Heart left ventricle (tissue), 16 donors: ENCODE measurements around the gene TYR. TPM values are rescaled to one million over a fixed set of nuclear protein-coding genes. Genes with fewer than 3 reads are reported as not detected.

Source experiments
- ATAC-seq, 4 donors: fragments of 200-7000 bp; cut with Tn5 transposase; one replicate each; pipeline ENCODE4 v1.9.1; 2020 to 2022; ENCODE audit warnings: moderate library complexity in 4 of 4, mild to moderate bottlenecking in 3 of 4, moderate number of reproducible peaks in 1 of 4
- DNase-seq, 5 donors: peaks; one replicate each; pipeline ENCODE4 v3.0.0-alpha.2; 2020
- H3K27ac ChIP-seq, 12 donors: fragments of 200-600 bp; sonication (generic) in 4 of 12; one replicate each; pipeline versions ENCODE4 v1.5.0 to v1.8.0; 2016 to 2022; ENCODE audit warnings: mild to moderate bottlenecking in 2 of 12
- H3K27me3 ChIP-seq, 9 donors: fragments of 200-600 bp; sonication (generic) in 2 of 9; one replicate each; pipeline versions ENCODE4 v1.5.1 to v1.8.0; 2016 to 2022; ENCODE audit warnings: mild to moderate bottlenecking in 3 of 9
- H3K36me3 ChIP-seq, 9 donors: fragments of 200-600 bp; sonication (generic) in 2 of 9; one replicate each; pipeline versions ENCODE4 v1.5.0 to v1.8.0; 2018 to 2022; ENCODE audit warnings: mild to moderate bottlenecking in 2 of 9
- H3K4me1 ChIP-seq, 12 donors: fragments of 200-600 bp; sonication (generic) in 4 of 12; one replicate each; pipeline versions ENCODE4 v1.5.0 to v1.8.0; 2016 to 2022; ENCODE audit warnings: mild to moderate bottlenecking in 3 of 12
- H3K4me3 ChIP-seq, 12 donors: fragments of 200-600 bp; sonication (generic) in 4 of 12; one replicate each; pipeline versions ENCODE4 v1.5.0 to v1.8.0; 2017 to 2022; ENCODE audit warnings: mild to moderate bottlenecking in 9 of 12, moderate library complexity in 4 of 12
- H3K9me3 ChIP-seq, 12 donors: fragments of 200-600 bp; sonication (generic) in 4 of 12; one replicate each; pipeline versions ENCODE4 v1.5.0 to v1.8.0; 2016 to 2022; ENCODE audit warnings: mild to moderate bottlenecking in 1 of 12
- POLR2A ChIP-seq, 2 donors: fragments of 450-650 bp; IDR thresholded peaks; one replicate each; pipeline ENCODE4 v1.6.1; 2017; ENCODE audit warnings: antibody characterized with exemption in 2 of 2, mild to moderate bottlenecking in 2 of 2, moderate library complexity in 2 of 2
- WGBS, 4 donors: extraction: QIAGEN DNeasy Blood & Tissue Kit in 2 of 4; methylation state at CpG; one replicate each; pipeline versions ENCODE4 v1.1.5 to v1.1.7; 2013 to 2018; 5-methylcytosine and 5-hydroxymethylcytosine counted together
- intact Hi-C, 10 donors: fragments of 100-400 bp; cut with DNase I; formaldehyde crosslinking; loops; one replicate each; pipeline versions ENCODE4 v1.11.1 to v1.14.2; 2022
- polyA plus RNA-seq, 2 donors: library from polyadenylated mRNA; stranded (reverse); fragments of 200-250 nt; gene quantifications; one replicate each; pipeline ENCODE4 v1.2.3, GENCODE V29; 2013
- total RNA-seq, 9 donors: library from RNA; depleted of rRNA in 2 of 9; stranded (reverse); fragments of >200 nt in 2 of 9; fragmentation: NEBNext Ultra II Directional in 3 of 9; extraction: Animal tissue kit (Norgen Biotek cat#: 25700) in 3 of 9; gene quantifications; one replicate each; pipeline versions ENCODE4 v1.1.0 to v1.2.4, GENCODE V29; 2016 to 2023
- TF ChIP-seq, protein P1 (sequence below), 12 donors: fragments of 200-600 bp; sonication (generic) in 4 of 12; IDR thresholded peaks; one replicate each; pipeline versions ENCODE4 v1.5.0 to v1.8.0; 2018 to 2022; ENCODE audit warnings: antibody characterized with exemption in 12 of 12, mild to moderate bottlenecking in 5 of 12
- donor health status: ischemic (EF 13 %, LVEDD 7.1; RV severe dilation, severe dysfunction).
- donor health status: healthy with polysubstance abuse.
- donor health status: DM: no; HTN: yes; CAD: no.
- donor health status: DM: no; HTN: no; CAD: no.
- donor health status: ischemic (EF 25% LVEDD 6.9; RV normal size, moderate dysfunction).
- donor health status: ischemic (EF 25% LVEDD 5.7; RV mildly dilated, moderate dysfunction).
- donor health status: healthy.
- donor health status: DM: yes; HTN: yes; CAD: no.
- donor health status: ischemic (EF 35%, LVEDD 5.7; RV mildly dilated, moderate dysfunction).
- donor health status: nonischemic (EF 11% LVEDD 7.7; RV severe dilation, severe dysfunction).
- donor health status: DM: yes; HTN: yes; CAD: no.
- donor health status: PGD.
- donor health status: ischemic (EF 29% LVEDD 5.4; RV normal size, mild dysfunction).
- donor health status: nonischemic (EF 23%, LVEDD 6.1; RV moderate dilation, normal function).

Gene TYR
- total and polyA plus RNA-seq, 11 donors = not detected

DNA sequence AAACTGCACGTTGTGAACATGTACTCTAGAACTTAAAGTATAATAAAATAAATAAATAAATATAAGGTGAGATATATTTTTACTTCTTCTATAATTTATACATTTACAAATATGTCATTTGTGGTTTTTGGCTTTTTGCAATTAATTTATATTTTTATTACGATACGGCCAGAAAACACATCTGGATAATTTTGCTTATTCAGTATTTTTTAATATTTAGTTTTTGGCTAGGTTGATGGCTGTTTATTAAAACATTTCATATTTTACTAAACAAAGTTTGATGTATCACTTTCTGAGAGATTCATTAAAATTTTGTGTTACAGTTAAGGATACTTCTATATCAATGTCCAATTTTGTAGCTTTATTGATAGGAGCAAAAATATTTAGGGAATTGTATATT lies 15.7 kb upstream of the TYR start:
- no peak for TF ChIP-seq POLR2A (IDR thresholded peaks at IDR 0.05)
- TF ChIP-seq, protein P1, sequence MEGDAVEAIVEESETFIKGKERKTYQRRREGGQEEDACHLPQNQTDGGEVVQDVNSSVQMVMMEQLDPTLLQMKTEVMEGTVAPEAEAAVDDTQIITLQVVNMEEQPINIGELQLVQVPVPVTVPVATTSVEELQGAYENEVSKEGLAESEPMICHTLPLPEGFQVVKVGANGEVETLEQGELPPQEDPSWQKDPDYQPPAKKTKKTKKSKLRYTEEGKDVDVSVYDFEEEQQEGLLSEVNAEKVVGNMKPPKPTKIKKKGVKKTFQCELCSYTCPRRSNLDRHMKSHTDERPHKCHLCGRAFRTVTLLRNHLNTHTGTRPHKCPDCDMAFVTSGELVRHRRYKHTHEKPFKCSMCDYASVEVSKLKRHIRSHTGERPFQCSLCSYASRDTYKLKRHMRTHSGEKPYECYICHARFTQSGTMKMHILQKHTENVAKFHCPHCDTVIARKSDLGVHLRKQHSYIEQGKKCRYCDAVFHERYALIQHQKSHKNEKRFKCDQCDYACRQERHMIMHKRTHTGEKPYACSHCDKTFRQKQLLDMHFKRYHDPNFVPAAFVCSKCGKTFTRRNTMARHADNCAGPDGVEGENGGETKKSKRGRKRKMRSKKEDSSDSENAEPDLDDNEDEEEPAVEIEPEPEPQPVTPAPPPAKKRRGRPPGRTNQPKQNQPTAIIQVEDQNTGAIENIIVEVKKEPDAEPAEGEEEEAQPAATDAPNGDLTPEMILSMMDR (IDR thresholded peaks at IDR 0.05) = no peak
- no peak overlapping the region for H3K27ac ChIP-seq
- no peak overlapping the region for H3K4me3 ChIP-seq
- 90 to 94% (median 92%) methylated on average over 3 of the region's 3 CpGs for WGBS, 4 donors
- DNase-seq = no peak
- no peaks in the 10 kb centered on the region for H3K4me1 ChIP-seq
- intact Hi-C loops = no loop called here
- H3K27me3 ChIP-seq = no peaks in the 10 kb centered on the region
- no peaks in the 10 kb centered on the region for H3K9me3 ChIP-seq
- ATAC-seq = no peak
- no peaks in the 10 kb centered on the region for H3K36me3 ChIP-seq

DNA sequence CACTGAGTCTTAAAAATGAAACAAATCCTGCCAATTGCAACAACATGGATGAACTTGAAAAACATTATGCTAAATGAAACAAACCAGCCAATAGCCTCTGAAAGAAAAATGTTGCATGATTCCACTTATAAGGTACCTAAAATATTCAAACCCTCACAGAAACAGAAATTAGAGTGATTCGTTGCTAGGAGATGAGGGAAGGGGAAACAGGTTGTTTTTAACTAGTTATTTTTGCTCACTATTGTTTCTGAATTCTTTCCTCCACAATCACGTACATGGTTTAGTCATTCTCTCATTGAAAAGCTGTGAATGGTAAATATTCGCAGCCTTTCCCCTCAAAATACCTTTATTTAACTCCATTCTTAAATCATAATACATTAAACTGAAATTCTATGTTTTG lies 14.0 kb upstream of the TYR start:
- Histone ChIP-seq H3K4me1 (no peaks in the 10 kb centered on the region), H3K4me3 (no peak overlapping the region), H3K27me3 (no peaks in the 10 kb centered on the region), H3K27ac (no peak overlapping the region), H3K9me3 (no peaks in the 10 kb centered on the region), H3K36me3 (no peaks in the 10 kb centered on the region)
- ATAC-seq (no peak), DNase-seq (no peak)
- intact Hi-C loops = no loop called here
- 60 to 73% (median 68%) methylated on average over 3 of the region's 3 CpGs for WGBS, 4 donors
- no peak for TF ChIP-seq POLR2A (IDR thresholded peaks at IDR 0.05)
- TF ChIP-seq, protein P1 (IDR thresholded peaks at IDR 0.05) = no peak

DNA sequence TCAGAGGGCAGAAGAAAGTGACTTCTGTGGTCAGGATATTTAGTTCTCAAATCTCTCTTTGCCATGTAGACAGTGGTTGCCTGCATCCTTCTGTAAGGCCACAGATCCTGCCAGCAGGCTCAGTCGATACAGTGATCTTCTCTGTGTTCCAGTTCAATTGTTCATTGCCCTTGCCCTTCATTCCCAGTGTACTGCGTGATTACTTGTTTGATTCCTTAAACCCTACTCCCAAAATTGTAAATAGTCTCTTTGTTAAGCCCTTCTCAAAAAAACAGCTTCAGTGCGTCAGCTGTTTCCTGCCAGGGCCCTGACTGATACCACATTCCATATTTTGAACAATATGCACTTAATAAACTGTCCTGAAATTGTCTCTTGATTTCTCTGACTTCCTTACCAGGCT lies 9.3 kb upstream of the TYR start:
- no peaks in the 10 kb centered on the region for H3K27me3 ChIP-seq
- no peak overlapping the region for H3K27ac ChIP-seq
- TF ChIP-seq, protein P1 (IDR thresholded peaks at IDR 0.05) = no peak
- TF ChIP-seq POLR2A (IDR thresholded peaks at IDR 0.05) = no peak
- 29 to 61% (median 51%) methylated on average over 3 of the region's 3 CpGs for WGBS, 4 donors
- H3K36me3 ChIP-seq = no peaks in the 10 kb centered on the region
- H3K4me1 ChIP-seq = no peaks in the 10 kb centered on the region
- no peak overlapping the region for H3K4me3 ChIP-seq
- intact Hi-C loops = no loop called here
- DNase-seq (no peak), ATAC-seq (no peak)
- H3K9me3 ChIP-seq = no peaks in the 10 kb centered on the region

DNA sequence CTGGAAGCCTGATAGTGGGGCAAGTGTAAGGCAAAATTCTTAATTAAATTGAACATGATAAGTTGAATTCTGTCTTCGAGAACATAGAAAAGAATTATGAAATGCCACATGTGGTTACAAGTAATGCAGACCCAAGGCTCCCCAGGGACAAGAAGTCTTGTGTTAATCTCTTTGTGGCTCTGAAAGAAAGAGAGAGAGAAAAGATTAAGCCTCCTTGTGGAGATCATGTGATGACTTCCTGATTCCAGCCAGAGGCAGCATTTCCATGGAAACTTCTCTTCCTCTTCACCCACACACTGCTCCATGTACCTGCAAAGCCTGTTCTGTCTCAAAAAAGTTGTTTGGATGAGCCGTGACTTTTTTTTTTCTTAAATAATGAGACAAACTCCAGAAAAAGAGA lies 1.9 kb upstream of the TYR start:
- no peak overlapping the region for H3K4me3 ChIP-seq
- no peak overlapping the region for H3K27ac ChIP-seq
- no peaks in the 10 kb centered on the region for H3K9me3 ChIP-seq
- no peaks in the 10 kb centered on the region for H3K36me3 ChIP-seq
- no peak for DNase-seq
- H3K4me1 ChIP-seq = no peaks in the 10 kb centered on the region
- TF ChIP-seq, protein P1 (IDR thresholded peaks at IDR 0.05) = no peak
- no peak for TF ChIP-seq POLR2A (IDR thresholded peaks at IDR 0.05)
- H3K27me3 ChIP-seq = no peaks in the 10 kb centered on the region
- no peak for ATAC-seq
- intact Hi-C loops = no loop called here
- WGBS, 4 donors = 70 to 75% (median 71%) methylated on average over 2 of the region's 2 CpGs
